Activated naive CD4-positive, alpha-beta T cell treated with anti-CD3 and anti-CD28 coated beads, Interleukin-2, amount 50 U/mL, for 24 hours (primary cell): ENCODE results near the gene VEGFC.

Source experiments
- H3K27ac Mint-ChIP-seq: one replicate; pipeline ENCODE4 v1.8.0; 2021; ENCODE audit warnings: mild to moderate bottlenecking, mixed read lengths
- H3K27me3 Mint-ChIP-seq: one replicate; pipeline ENCODE4 v1.8.0; 2021; ENCODE audit warnings: mixed read lengths
- H3K36me3 Mint-ChIP-seq: one replicate; pipeline ENCODE4 v1.8.0; 2021; ENCODE audit warnings: mixed read lengths
- H3K4me1 Mint-ChIP-seq: one replicate; pipeline ENCODE4 v1.8.0; 2021; ENCODE audit warnings: mixed read lengths
- H3K4me3 Mint-ChIP-seq: one replicate; pipeline ENCODE4 v1.8.0; 2021; ENCODE audit warnings: mild to moderate bottlenecking, mixed read lengths
- H3K9me3 Mint-ChIP-seq: one replicate; pipeline ENCODE4 v1.8.0; 2021; ENCODE audit warnings: mixed read lengths

VEGFC gene

GRCh38 chr4:176792326-176793059, at the start of gene VEGFC:
Gene VEGFC, minus strand, starts transcription at chr4:176792922. Its CDS starts 611 bp downstream, at chr4:176792311.
- Mint-ChIP-seq H3K27ac (no peak within 1 kb of the TSS), H3K36me3 (no peaks in the 10 kb centered on the region), H3K4me1 (peaks cover 6% of the 10 kb centered on the region), H3K27me3 (peaks cover 40% of the 10 kb centered on the region), H3K9me3 (no peaks in the 10 kb centered on the region), H3K4me3 (peak within 1 kb of the TSS; percentile 45)

- H3K27ac Mint-ChIP-seq, result no peak overlapping the region
- no peaks in the 10 kb centered on the region for H3K36me3 Mint-ChIP-seq
- H3K9me3 Mint-ChIP-seq, result no peaks in the 10 kb centered on the region
- H3K4me3 Mint-ChIP-seq, result no peak overlapping the region
- H3K27me3 Mint-ChIP-seq, result no peaks in the 10 kb centered on the region
- no peaks in the 10 kb centered on the region for H3K4me1 Mint-ChIP-seq
These were observed 49.0 kb upstream of the VEGFC start for GRCh38 chr4:176841711-176842112.

- Mint-ChIP-seq H3K4me1 (no peaks in the 10 kb centered on the region), H3K9me3 (no peaks in the 10 kb centered on the region), H3K27ac (no peak overlapping the region), H3K36me3 (no peaks in the 10 kb centered on the region), H3K27me3 (no peaks in the 10 kb centered on the region), H3K4me3 (no peak overlapping the region)
These were observed 47.4 kb upstream of the VEGFC start for GRCh38 chr4:176840166-176840565.

- Mint-ChIP-seq H3K36me3 (no peaks in the 10 kb centered on the region), H3K4me3 (no peak overlapping the region), H3K27me3 (no peaks in the 10 kb centered on the region), H3K9me3 (no peaks in the 10 kb centered on the region), H3K4me1 (no peaks in the 10 kb centered on the region), H3K27ac (no peak overlapping the region)
These were observed 46.9 kb upstream of the VEGFC start for GRCh38 chr4:176839656-176840055.

- no peaks in the 10 kb centered on the region for H3K27me3 Mint-ChIP-seq
- no peaks in the 10 kb centered on the region for H3K36me3 Mint-ChIP-seq
- H3K9me3 Mint-ChIP-seq, result no peaks in the 10 kb centered on the region
- H3K27ac Mint-ChIP-seq, result no peak overlapping the region
- H3K4me3 Mint-ChIP-seq, result no peak overlapping the region
- no peaks in the 10 kb centered on the region for H3K4me1 Mint-ChIP-seq
These were observed 46.1 kb upstream of the VEGFC start for GRCh38 chr4:176838601-176839433.

- no peak overlapping the region for H3K4me3 Mint-ChIP-seq
- no peaks in the 10 kb centered on the region for H3K4me1 Mint-ChIP-seq
- H3K27ac Mint-ChIP-seq, result no peak overlapping the region
- no peaks in the 10 kb centered on the region for H3K27me3 Mint-ChIP-seq
- no peaks in the 10 kb centered on the region for H3K36me3 Mint-ChIP-seq
- no peaks in the 10 kb centered on the region for H3K9me3 Mint-ChIP-seq
These were observed 44.6 kb upstream of the VEGFC start for GRCh38 chr4:176837169-176837895.

GRCh38 chr4:176834531-176834930, 41.8 kb upstream of the VEGFC start:
- no peaks in the 10 kb centered on the region for H3K4me1 Mint-ChIP-seq
- no peaks in the 10 kb centered on the region for H3K36me3 Mint-ChIP-seq
- H3K9me3 Mint-ChIP-seq, result no peaks in the 10 kb centered on the region
- no peaks in the 10 kb centered on the region for H3K27me3 Mint-ChIP-seq
- H3K27ac Mint-ChIP-seq, result no peak overlapping the region
- no peak overlapping the region for H3K4me3 Mint-ChIP-seq

GRCh38 chr4:176833400-176834175, 40.9 kb upstream of the VEGFC start:
- no peak overlapping the region for H3K27ac Mint-ChIP-seq
- no peaks in the 10 kb centered on the region for H3K4me1 Mint-ChIP-seq
- H3K27me3 Mint-ChIP-seq, result no peaks in the 10 kb centered on the region
- no peaks in the 10 kb centered on the region for H3K36me3 Mint-ChIP-seq
- no peak overlapping the region for H3K4me3 Mint-ChIP-seq
- no peaks in the 10 kb centered on the region for H3K9me3 Mint-ChIP-seq

- Mint-ChIP-seq H3K36me3 (no peaks in the 10 kb centered on the region), H3K4me3 (no peak overlapping the region), H3K9me3 (no peaks in the 10 kb centered on the region), H3K4me1 (no peaks in the 10 kb centered on the region), H3K27me3 (no peaks in the 10 kb centered on the region), H3K27ac (no peak overlapping the region)
These were observed 38.2 kb upstream of the VEGFC start for GRCh38 chr4:176830971-176831370.

GRCh38 chr4:176825586-176825985, 32.9 kb upstream of the VEGFC start:
- no peak overlapping the region for H3K4me3 Mint-ChIP-seq
- H3K36me3 Mint-ChIP-seq, result no peaks in the 10 kb centered on the region
- no peaks in the 10 kb centered on the region for H3K27me3 Mint-ChIP-seq
- H3K9me3 Mint-ChIP-seq, result no peaks in the 10 kb centered on the region
- no peaks in the 10 kb centered on the region for H3K4me1 Mint-ChIP-seq
- no peak overlapping the region for H3K27ac Mint-ChIP-seq

GRCh38 chr4:176824645-176825366, 32.1 kb upstream of the VEGFC start:
- Mint-ChIP-seq H3K4me3 (no peak overlapping the region), H3K9me3 (no peaks in the 10 kb centered on the region), H3K27ac (no peak overlapping the region), H3K4me1 (no peaks in the 10 kb centered on the region), H3K27me3 (no peaks in the 10 kb centered on the region), H3K36me3 (no peaks in the 10 kb centered on the region)

- Mint-ChIP-seq H3K27me3 (no peaks in the 10 kb centered on the region), H3K9me3 (no peaks in the 10 kb centered on the region), H3K4me3 (no peak overlapping the region), H3K36me3 (no peaks in the 10 kb centered on the region), H3K4me1 (no peaks in the 10 kb centered on the region), H3K27ac (no peak overlapping the region)
These were observed 25.8 kb upstream of the VEGFC start for GRCh38 chr4:176818531-176818930.

- H3K27me3 Mint-ChIP-seq, result no peaks in the 10 kb centered on the region
- H3K36me3 Mint-ChIP-seq, result no peaks in the 10 kb centered on the region
- H3K27ac Mint-ChIP-seq, result no peak overlapping the region
- H3K4me1 Mint-ChIP-seq, result no peaks in the 10 kb centered on the region
- H3K4me3 Mint-ChIP-seq, result no peak overlapping the region
- no peaks in the 10 kb centered on the region for H3K9me3 Mint-ChIP-seq
These were observed 24.5 kb upstream of the VEGFC start for GRCh38 chr4:176817204-176817603.

- H3K36me3 Mint-ChIP-seq, result no peaks in the 10 kb centered on the region
- H3K27me3 Mint-ChIP-seq, result no peaks in the 10 kb centered on the region
- H3K9me3 Mint-ChIP-seq, result no peaks in the 10 kb centered on the region
- H3K27ac Mint-ChIP-seq, result no peak overlapping the region
- no peaks in the 10 kb centered on the region for H3K4me1 Mint-ChIP-seq
- H3K4me3 Mint-ChIP-seq, result no peak overlapping the region
These were observed 22.0 kb upstream of the VEGFC start for GRCh38 chr4:176814770-176815169.
